NCI-H128 (cell line): ENCODE results near the gene NRF1.

ENCODE experiments used
- DNase-seq: peaks from one replicate; lab custom pipeline; 2025; ENCODE audit not compliant: unreplicated experiment; lab: John Stamatoyannopoulos, UW

NRF1 gene

DNA sequence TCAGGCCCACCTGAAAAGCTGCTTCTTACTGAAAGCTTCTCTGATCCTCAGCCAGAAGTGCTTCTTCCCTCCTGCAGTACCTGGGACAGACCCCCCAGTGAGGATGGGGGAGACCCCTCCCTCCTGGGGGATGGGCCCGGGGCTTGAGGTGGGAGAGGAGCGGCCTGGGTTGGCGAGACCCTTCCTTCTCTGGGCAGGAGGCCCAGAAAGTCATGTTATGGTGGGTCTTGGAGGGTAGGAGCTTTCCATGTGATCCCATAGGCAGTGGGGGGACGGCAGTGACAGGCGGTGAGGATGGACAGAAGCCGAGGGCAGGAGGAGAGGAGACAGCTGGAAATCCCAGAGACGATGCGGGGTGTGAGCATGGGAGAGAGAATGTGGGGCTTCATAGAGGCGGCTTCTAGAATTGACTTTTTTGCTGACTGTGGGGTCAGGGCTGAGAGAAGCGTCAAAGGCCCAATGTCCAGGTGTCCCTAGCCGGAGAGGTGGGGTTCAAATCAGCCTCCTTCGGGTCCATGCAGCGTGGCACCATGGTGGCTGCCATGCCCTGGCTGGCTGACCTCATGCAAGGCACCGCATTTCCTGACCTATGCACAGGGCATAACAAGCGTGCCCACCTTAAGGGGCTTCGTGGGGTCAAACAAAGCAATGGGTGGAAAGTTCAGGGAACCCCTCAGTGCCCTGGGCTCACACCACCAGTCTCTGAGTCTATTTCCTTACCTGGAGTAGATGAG is 187.3 kb downstream of the NRF1 start:
- no peak for DNase-seq

DNA sequence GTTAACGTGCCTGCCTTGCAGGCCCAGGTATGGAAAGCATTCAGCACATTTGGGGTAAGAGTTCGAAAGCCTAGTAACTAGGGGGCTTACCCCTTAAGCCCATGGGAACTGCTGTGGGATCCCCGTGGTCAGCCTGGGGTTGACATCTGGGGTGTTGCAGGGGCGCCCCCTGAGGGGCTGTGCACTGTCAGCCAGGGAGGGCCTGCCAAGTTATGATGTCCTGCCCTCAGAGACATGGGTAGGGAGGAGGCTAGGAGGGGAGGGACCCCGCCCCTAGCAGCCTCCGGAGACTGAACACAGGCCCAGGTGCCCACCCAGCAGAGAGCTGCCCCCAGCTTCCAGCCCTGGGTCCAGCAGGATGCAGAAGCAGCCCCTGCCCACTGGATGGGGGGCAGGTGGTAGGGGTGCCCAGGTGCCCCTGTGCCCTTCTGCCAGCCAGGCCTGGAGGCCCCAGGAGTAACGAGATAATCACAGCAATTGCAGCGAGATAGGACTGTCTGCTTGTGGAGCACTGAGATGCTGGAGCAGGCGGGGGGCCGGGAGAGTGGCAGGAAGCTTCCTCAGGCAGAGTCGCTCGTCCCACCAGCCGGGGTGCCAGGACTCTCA is 187.9 kb downstream of the NRF1 start:
- no peak for DNase-seq

DNA sequence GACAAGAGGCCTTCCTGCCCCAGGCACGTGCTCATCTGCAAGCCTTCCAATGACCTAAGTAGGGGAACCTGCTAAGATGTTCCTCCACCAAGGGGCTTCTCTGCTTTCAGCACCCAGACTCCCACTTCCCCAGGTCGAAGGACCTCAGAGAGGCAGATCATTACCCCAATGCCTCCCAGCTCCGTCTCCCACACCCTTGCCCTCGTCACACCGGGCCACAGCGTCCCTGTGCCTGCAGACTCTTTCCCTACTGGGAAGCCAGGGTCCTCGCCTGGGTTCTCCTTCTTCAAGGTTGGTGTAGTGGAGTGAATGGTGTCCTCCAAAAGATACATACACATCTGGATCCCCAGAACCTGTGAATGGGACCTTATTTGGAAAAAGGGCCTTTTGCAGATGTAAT is 189.4 kb downstream of the NRF1 start:
- no peak for DNase-seq

DNA sequence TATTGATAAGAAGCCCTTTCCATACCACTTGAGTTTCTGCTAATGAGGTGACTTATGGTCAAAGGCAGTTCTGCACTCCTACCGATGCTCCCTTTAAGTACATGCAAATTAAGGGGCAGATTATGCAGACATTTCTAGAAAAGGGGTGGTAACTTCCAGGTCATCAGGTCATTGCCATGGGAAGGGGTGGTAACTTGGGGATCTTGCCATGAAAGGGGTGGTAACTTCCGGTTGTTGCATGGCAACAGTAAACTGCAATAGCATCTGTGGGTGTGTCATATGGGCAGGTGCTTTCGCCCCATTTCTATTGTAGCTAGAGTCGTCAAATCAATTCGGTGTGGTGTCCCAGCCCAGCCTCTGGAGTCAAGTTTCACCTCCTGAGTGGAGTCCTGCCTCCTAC is 190.4 kb downstream of the NRF1 start:
- no peak for DNase-seq

DNA sequence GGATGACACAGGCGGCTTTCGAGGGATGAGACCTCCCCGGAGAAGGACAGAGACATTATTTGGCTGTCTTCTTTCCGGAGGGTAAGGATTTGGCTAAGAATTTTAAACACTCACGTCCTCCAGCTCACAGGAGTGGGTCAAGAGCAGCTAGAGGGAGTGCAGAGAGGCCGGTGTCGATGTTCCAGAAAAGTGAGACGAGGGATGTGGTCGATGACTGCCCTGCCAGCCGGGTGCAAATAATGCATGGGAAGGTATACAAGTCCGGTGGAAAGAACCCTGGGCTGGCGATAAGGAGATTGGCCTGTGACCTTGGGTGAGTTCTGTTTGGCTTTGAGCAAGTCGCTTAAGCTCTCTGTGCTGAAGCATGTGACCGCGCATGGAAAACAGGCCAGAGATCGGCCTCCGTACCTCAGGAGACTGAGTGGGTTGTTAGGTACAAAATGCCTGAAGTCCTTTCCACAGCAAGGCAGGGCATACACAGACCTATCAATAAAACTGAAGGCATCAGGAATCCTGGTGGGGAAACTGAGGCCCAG is 192.1 kb downstream of the NRF1 start:
- no peak for DNase-seq

DNA sequence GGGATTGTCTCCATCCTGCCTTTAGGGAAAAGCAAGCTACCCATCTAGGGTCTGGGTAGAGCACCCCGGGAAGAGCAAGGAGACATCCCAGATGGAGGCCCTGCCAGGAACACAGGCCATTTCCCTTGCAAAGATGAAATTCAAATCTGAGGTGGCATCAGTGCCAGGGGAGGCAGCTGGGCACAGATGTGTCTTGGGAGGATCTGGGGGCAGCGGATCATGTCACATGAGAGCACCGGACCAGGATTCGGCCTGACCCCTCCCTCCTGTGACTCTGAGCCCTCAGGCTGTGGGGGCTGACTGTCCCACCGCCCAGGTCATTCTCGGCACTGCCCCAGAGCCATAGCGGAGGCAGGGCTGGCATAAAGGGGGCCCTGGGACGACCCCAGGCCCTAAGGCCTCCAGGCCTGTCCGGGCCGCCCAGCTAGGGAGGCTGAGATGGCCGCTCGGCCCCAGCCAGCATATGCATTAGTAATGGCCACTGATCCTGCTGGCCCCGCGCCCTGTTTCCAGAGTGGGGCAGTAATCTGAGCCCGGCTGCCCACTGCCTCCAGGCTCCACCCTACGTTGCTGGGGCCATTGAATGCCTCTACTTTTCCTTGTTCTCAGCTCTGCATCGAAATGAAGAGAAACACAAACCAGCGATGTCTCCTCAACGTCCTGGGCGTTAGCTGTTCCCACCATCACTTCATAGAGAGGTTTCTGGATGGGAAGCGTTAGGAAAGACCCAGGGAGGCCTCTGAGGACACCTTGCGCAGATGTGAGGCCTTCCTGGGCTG is 192.8 kb downstream of the NRF1 start:
- no peak for DNase-seq

DNA sequence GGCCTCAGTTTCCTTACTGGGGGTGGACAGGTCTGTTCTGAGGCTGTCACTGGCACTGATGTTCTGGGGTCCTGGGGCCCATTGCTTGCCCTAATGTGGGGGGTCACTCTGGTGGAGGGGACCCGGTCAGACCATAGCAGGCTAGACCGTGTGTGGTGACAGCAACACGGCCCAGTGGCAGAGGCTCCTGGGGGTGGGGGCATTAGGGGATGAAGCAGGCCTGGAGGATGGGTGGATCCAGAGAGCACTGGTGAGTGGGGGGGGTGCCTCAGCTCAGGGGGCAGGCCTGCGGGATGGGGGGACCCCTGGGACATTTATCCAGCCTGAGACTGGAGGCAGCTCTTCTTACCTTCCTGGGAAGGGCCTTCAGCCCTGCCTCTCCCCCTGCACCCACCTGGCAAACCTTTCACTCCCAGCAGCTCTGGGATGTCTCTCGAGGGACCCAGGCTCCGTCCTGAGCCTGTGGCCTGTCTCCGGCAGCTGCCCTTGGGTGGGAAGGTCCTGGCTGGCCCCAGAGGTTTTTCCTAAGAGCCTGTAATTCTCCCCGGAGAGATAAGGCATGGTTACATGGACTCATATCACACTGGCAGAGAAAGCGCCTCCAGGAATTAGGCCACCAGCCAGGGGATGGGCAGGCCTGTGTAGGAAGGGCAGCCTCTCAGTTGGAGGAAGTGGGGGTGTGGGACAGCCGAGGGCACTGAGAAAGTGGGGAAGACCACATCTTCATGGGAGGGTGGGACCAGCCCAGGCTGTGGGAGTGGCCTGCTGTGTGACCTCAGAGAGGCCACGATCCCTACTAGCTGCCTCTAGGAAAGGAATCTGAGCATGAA is 193.6 kb downstream of the NRF1 start:
- DNase-seq = no peak
